IMR-90 (cell line): ENCODE measurements around the gene PCNX2.

Experiments used
- BHLHE40 ChIP-seq: fragments of 150-350 bp; IDR thresholded peaks from 2 replicates; pipeline ENCODE4 v1.6.1; 2016; ENCODE audit warnings: mild to moderate bottlenecking, low read depth, low read length
- CHD1 ChIP-seq: IDR thresholded peaks from 2 replicates; pipeline ENCODE4 v1.6.1; 2012; ENCODE audit warnings: low read depth, low read length, improper control_type of control experiment
- CTCF ChIP-seq: conservative IDR thresholded peaks from 2 replicates; pipeline ENCODE4 v1.5.1; 2012; ENCODE audit warnings: mild to moderate bottlenecking, low read depth, low read length, improper control_type of control experiment
- FOS ChIP-seq: fragments of 150-350 bp; IDR thresholded peaks from 2 replicates; pipeline ENCODE4 v1.6.1; 2016; ENCODE audit warnings: low read depth, low read length
- MAFK ChIP-seq: IDR thresholded peaks from 2 replicates; pipeline ENCODE4 v1.6.1; 2012; ENCODE audit warnings: low read depth, low read length, improper control_type of control experiment
- MXI1 ChIP-seq: IDR thresholded peaks from 2 replicates; pipeline ENCODE4 v1.6.1; 2012; ENCODE audit warnings: low read depth, mild to moderate bottlenecking, low read length, moderate library complexity, borderline replicate concordance
- POLR2A ChIP-seq: IDR thresholded peaks from 2 replicates; pipeline ENCODE4 v1.6.1; 2012; ENCODE audit warnings: mild to moderate bottlenecking, low read depth, low read length
- RAD21 ChIP-seq: IDR thresholded peaks from 2 replicates; pipeline ENCODE4 v1.6.1; 2012; ENCODE audit warnings: low read length, improper control_type of control experiment
- RCOR1 ChIP-seq: IDR thresholded peaks from 2 replicates; pipeline ENCODE4 v1.6.1; 2012; ENCODE audit warnings: mild to moderate bottlenecking, low read length, improper control_type of control experiment; ENCODE audit not compliant: insufficient replicate concordance
- SMC3 ChIP-seq: fragments of 150-350 bp; IDR thresholded peaks from 2 replicates; pipeline ENCODE4 v1.6.1; 2016; ENCODE audit warnings: low read depth, mild to moderate bottlenecking, antibody characterized with exemption, low read length, moderate library complexity
- USF2 ChIP-seq: fragments of 150-350 bp; IDR thresholded peaks from 2 replicates; pipeline ENCODE4 v1.6.1; 2017; ENCODE audit warnings: mild to moderate bottlenecking, antibody characterized with exemption, low read length, low read depth
- TF ChIP-seq, protein P1 (sequence below): fragments of 150-350 bp; IDR thresholded peaks from 2 replicates; pipeline ENCODE4 v1.6.1; 2016; ENCODE audit warnings: low read depth, mild to moderate bottlenecking, low read length, moderate library complexity, borderline replicate concordance

GRCh38 chr1:233163696-233164095, 131.8 kb downstream of the PCNX2 start:
- no peak for TF ChIP-seq CTCF
- TF ChIP-seq POLR2A = no peak
- no peak for TF ChIP-seq BHLHE40
- no peak for TF ChIP-seq USF2
- no peak for TF ChIP-seq SMC3
- TF ChIP-seq, protein P1, sequence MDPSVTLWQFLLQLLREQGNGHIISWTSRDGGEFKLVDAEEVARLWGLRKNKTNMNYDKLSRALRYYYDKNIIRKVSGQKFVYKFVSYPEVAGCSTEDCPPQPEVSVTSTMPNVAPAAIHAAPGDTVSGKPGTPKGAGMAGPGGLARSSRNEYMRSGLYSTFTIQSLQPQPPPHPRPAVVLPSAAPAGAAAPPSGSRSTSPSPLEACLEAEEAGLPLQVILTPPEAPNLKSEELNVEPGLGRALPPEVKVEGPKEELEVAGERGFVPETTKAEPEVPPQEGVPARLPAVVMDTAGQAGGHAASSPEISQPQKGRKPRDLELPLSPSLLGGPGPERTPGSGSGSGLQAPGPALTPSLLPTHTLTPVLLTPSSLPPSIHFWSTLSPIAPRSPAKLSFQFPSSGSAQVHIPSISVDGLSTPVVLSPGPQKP = no peak
- TF ChIP-seq RAD21 = no peak
- TF ChIP-seq FOS = no peak
- TF ChIP-seq MAFK = no peak
- no peak for TF ChIP-seq CHD1
- TF ChIP-seq RCOR1 = no peak
- no peak for TF ChIP-seq MXI1
